Stimulated activated CD4-positive, alpha-beta T cell treated with anti-CD3 and anti-CD28 coated beads, Interleukin-2, amount 100 ng/mL, for 4 hours (primary cell): ENCODE results near the gene KCNE1.
"Not testable (repeated sequence)": the region's sequence is repeated elsewhere in the genome, so short reads cannot be mapped to it uniquely, and the experiment has no call there.

Experiments used
- DNase-seq: peaks from one replicate; pipeline ENCODE4 v3.0.0-alpha.2; 2020; ENCODE audit warnings: low read depth

KCNE1 gene

DNA sequence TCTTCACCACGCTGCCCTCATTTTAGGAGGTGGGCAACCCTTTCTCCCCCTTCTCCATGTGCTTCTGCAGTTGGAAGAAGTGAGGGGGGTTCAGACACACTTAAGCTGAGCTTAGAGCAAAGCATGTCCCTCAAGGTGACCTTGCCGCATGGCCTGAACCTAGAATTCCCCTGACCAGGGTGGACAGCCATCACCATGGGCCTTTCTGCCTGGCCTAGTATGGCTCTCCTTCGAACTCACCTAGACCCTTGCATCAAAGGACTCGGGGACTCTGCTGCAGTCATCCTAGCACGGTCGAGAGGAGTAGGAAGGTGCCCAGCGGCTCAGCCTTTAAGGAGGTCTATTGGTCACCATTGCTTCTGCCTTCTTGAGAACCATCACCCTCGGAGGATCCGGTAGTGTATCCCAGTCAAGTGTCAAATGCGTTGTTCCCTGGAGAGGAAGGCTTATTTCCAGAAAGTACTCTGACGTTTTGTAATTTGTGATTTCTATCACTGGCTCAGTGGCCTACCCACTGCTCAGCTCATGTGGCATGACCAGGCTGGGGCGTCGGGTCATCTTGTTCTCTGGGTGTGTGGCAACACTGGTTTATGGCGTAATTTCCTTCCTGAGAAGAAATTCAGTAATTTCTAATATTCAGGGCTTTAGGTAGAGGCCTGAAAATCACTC lies at the start of gene KCNE1:
Gene KCNE1 (minus strand): TSS at position 424 of the 669 bp plus-strand sequence. CDS start 62,576 bp downstream, outside the sequence.
- DNase-seq, result no peak

DNA sequence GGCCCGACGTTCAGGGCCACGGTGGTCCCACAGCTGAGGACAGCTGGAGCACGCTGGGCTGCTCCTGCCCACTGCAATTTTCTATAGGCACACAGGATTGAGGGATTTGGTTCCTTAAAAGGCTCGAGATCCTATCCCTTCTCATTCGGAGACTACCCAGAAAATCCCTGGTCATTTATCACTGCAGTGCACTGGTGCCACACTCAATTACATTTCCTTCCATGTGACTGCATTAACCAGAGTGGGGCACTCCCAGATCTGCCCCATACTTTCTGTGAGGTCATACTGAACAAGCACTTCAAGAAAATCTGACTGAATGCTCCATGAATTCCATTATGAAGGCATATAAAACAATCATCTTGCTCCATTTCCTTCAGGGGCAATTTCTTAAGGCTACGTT lies 49.8 kb upstream of the KCNE1 start:
- no peak for DNase-seq

DNA sequence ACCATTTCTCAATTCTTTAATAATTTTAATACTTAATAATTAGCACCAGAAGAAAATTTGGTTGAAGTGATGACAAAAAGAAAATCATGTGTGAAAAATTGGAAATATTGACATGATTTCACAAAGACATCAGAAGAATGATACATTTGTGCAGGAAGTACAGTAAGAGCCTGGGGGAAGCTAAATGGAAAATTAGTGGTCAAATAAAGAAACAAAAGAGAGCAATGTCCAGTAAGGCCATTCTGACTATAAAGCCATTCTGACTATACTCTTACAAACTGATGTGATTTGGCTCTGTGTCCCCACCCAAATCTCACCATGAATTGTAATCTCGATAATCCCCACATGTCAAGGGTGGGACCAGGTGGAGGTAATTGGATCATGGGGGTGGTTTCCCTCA lies 48.6 kb upstream of the KCNE1 start:
- no peak for DNase-seq

DNA sequence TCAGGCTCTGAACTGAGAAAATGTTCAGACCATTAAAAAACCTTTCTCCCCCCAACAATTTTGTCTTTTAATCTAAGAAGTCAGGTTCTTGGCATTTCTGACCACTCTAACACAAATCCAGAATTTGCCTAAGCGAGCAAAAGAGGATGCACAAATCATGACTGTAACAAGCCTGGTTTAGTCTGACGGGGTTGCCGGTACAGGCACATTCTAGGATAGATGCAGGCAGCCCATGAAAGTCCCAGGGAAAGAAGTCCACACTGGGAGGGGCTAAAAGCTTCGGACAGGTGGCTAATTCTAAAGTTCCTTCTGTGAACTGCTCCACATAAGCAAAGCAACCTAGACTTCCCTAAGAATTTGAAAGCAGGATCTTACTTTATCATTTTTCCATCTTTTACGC lies 48.0 kb upstream of the KCNE1 start:
- DNase-seq, result no peak

DNA sequence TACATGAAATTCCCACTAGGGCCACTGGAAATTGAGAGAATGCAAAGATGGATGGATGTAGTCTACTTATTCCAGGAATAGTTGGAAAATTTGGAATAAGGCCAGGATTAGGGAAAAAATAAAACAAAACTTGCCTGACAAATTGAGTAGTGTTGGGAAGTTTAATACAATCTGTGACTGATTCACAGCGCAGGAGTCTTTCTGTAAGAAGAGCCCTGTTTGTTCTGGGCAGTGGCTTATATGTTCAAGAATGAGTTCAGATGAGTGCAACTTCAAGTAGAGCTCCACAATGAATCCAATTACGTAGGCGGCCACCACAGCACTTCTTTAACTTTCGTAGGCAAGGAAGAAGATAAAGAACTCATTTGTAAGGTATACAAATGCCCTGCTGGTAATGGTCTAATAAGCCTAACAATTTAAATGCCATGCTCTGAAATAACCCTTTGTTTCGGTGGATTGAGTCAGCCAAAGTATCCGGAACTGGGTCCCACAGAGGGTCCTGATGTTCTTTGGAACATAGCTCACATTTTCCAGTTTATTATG lies 47.1 kb upstream of the KCNE1 start:
- no peak for DNase-seq

DNA sequence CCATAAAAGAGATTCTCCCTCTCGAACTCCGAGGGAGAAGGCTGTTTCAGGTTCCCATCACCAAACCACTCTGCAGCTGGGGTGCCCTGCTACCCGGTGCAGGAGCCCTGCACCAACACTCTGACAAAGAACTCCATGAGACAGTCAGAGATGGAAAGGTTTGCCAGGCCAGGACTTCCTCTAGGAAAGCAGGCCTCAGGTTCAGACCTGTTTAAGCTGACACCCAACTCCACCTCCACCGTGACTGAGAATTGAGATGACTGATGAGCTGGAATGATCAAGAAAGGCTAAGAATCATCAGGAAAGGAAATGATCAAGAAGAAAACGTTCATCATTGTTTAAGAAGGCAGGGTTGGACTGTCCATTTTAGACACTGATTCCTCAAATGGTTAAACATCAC lies 46.2 kb upstream of the KCNE1 start:
- no peak for DNase-seq

DNA sequence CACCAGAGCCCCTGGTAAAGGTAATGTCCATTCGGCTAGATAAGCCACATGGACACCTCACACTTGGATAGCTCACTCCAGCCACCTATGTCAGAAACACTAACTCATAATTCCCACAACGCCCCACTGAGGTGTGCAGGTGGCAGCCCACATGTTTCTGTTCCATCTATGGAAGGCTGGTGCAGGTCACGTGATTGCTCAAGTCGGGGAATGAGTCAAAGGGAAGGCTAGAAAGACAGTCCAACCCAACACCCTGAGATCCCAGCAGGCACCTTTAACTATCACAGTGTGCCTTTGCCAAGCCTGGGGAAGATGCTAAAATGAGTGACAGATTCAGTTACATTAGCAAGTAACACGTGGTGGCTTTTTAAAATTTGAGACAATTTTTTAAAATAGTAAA lies 45.3 kb upstream of the KCNE1 start:
- no peak for DNase-seq

DNA sequence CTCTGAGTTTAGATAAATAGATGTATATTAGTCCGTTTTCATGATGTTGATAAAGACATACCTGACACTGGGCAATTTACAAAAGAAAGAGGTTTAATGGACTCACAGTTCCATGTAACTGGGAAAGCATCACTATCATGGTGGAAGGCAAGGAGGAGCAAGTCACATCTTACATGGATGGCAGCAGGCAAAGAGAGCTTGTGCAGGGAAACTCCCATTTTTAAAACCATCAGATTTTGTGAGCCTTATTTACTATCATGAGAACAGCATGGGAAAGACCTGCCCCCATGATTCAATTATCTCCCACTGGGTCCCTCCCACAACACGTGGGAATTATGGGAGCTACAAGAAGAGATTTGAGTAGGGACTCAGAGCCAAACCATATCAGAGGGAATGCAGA lies 42.7 kb upstream of the KCNE1 start:
- not testable (repeated sequence) for DNase-seq

DNA sequence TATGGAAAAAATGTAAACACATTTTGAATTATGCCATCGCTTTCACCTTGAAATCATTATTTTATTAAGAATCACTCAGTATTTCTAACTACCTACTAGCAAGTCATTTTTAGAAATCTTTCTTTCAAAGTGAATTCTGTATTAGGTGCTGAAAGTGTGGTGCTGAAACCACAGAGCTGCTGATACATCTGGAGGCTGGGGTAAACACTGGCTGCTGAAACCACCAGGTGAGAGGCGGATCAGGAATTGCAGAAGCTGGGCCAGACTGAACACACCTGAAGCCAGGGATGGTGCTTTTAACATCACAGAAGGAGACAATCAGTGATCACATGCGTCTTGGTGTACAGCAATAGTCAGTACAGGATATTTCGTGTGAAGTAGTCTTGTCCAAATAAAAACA lies 42.2 kb upstream of the KCNE1 start:
- DNase-seq, result no peak

DNA sequence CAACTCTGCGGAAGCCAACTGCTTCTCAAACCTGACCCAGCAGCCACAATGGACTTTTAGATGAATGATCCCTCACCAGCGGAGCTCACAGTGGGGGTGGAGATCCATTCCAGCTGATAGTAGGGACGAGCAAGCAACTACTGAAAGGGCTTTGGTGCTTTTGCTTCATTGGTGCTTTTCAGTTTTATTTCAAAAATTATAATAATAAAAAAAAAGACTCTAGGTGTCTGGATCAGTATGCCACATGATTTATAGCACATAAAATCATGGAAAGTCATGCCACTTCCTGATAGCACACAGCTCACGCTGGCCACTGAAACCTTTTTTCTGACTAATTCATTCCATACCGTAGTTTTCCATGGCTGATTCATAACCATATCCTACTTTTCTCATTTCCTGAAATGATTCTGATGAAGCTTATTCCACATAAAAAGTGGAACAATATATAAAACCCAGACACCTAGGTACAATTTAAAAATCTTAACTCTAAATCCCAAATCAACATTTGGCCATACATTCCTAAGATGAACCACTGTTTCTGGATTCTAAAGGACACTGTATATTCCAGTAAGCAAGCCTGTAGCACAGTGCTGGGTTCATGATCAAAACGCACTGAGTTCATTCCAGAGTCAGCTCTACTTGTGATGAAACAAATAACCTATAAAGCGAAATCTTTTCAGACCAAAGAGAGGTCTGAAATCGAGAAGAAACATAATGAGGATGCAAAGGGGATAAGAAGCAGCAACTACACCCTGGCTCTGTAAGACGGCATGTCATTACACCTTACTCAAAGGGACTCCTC lies 41.3 kb upstream of the KCNE1 start:
- DNase-seq, result no peak

DNA sequence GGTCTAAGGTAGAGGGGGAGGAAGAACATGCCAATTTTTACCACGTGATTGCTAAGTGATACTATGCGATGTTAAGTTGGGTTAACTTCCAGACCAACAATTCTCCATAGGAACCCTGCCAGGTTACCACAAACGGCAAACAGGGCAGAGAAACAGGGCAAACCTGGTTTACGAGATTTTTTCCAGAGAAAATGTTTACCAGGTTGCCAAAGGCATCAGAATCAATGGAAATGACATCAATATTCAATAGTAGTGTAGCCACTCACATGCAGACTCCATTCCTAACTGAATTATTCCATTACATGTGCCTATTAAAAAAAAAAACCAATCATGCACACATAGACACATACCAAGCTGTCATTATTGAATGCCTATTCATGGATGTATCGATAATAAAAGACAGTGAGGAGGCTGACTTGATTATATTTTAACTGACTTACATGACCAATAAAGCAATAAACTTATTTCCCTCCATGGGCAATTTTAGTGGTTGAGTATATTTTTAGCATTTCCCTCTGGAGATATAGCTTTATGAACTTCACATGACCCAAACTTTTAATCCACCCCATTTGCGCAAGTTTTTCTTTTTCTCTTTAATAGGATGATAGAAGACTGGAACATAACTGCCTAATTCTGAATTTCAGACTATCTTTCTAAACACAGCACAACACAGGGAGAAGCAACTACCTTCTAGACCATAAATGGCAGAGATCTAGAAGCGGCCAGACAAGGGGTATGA lies 40.5 kb upstream of the KCNE1 start:
- no peak for DNase-seq

DNA sequence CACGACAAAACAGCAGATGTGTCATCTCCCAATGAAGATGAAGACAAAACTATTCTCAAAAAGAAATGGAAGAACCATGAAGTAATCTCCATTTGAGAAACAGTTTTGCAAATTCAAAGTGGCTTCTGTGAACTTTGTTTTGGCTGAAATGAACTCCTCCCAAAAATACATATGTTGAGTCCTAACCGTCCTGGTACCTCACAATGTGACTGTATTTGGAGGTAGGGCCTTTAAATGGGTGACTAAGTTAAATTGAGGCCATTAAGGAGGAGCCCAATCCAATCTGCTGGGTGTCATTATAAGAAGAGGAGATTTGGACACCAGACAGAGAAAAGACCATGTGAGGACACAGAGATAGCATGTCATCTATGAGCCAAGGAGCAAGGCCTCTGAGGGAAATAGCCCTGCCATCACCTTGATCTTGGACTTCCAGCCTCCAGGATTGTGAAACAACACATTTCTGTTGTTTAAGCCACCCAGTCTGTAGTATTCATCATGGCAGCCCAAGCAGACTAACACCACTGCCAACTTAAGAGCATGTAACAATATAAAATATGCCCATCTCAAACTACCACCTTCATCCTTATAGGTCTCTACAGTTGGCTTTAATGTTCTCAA lies 38.3 kb upstream of the KCNE1 start:
- DNase-seq, result no peak

DNA sequence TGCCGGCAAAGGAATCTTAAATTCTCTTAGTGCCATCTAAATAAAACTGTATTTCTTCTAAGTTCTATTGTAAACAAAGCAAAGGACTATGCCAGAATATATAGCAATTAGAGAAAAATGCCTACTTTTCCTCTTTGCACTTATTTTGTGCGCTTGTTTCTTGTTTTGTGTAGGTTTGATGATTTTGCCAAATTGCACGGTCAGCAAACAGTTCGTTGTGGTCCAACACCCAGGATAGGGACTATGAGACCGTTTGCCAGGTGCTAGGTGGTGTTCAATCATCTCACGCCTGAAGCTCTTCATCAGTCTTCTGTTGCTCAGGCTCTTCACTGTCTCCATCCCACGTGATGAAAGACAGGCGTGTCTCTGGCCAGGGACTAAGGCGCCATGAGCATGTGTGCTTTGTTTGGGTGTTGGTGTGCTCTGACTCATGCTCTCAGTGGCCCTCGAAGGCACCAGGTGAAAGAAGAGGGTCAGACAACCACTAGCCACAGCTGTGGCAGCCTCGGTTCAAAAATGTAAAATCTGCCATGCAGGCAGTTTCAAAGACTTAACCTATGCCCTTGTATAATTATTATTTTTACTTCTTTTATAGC lies 36.9 kb upstream of the KCNE1 start:
- DNase-seq, result no peak

DNA sequence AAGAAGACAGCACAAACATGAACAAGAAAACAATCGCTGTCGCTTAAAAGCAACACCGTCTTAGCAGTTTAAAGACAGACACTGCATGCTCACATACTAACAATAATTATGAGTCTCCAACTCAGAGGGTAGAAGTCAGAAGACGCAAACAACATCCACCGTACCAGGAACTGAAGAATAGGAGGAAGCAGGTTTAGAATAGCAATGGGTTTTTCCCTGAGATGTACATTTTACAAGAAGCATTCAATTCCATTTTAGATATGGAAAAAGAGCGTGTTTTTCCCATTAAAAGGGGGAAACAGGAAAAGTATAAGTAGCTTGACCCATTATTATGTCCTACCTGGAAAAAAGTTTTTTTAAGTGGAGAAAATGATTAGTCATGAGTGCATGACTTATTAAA lies 34.5 kb upstream of the KCNE1 start:
- no peak for DNase-seq

DNA sequence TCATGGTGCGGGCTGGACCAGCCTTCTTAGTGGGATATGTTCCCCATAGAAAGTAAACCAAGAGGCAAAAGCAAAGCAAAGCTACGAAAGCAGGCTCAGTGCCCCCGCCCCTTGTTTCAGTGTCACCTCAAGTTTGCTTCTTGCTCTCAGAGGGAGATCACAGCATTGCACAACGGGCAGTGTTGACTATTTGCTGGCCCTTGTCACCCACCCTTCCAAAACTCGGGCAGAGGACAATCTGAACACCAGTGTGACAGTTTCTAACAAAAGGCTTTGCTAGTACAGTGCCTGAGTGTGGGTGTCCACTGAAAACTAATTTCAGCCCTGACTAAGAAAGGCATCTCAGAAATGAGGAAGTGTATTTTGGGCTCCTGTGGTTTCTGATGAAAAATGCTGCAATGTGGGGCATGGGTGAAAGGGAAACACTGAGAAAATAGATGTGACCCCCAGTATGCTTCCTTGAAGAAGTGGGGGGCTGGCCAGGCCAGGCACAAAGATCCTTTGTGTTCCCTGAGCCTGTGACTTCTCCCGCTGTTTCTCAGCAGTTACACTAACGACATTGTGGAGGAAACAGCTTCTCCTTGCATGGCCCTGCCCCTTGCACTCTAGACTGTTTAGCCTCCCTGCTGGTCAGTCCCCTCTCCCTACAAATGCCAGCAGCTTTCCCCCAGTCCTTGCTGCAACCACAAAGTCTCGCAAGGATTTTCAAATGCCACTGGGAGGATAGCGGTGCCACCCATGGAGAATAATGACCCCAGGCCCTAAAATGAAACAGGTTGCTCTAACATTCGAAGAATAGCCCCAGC lies 33.3 kb upstream of the KCNE1 start:
- no peak for DNase-seq

DNA sequence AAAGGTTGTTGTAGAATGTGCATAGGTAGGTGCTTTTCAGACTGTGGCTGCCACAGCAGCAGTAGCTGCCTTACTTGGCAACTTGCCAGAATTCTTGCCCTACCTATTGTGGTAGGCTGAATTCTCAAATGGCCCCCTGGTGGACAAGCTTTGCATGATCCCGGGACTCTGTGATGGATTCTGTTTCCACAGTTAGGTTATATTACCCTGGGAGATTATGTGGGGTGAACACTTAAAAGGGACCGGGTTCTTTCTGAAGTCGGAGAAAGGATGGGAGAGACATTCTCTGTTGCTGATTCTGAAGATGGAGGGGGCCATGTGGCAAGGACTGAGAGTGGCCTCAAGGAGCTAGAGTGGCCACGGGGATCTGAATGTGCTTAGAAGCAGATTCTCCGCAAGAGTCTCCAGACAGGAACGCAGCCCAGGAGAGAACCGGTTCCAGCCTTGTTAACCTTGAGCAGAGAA lies 32.1 kb upstream of the KCNE1 start:
- DNase-seq, result peak; percentile 39

DNA sequence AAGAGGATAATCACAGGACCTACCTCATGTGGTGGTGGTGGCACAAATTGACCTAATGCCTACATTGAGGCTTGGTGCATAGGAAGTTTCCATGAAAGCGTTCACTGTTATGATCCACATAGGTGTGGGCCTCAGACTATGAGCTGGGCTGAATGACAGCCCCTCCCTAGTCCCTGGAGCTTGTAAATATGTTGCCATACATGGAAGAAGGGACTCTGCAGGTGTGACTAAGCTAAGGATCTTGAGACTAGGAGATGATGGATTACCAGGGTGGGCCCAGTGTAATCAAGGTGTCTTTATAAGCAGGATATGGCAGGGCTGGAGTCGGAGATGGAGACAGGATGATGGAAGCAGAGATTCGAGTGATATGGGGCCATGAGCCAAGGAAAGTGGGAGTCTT lies 31.0 kb upstream of the KCNE1 start:
- no peak for DNase-seq

DNA sequence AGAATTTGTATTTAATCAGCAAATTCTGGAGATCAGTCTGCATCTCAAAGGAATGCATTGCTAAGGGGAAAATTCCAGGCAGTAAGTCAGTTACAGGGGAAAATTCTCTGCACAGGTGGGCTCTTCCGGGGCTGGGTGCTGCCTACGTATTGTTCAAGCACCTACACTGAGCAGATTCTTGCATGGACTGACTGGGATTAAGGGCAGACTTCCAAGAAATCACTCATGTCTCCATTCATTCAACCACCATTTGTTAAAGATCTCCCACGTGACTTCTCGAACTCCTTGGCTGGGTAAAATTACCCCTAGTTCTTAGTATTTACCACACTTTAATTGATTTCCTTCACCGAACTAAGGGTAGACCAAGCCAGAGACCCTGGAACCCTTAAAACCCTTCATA lies 28.2 kb upstream of the KCNE1 start:
- DNase-seq, result no peak

DNA sequence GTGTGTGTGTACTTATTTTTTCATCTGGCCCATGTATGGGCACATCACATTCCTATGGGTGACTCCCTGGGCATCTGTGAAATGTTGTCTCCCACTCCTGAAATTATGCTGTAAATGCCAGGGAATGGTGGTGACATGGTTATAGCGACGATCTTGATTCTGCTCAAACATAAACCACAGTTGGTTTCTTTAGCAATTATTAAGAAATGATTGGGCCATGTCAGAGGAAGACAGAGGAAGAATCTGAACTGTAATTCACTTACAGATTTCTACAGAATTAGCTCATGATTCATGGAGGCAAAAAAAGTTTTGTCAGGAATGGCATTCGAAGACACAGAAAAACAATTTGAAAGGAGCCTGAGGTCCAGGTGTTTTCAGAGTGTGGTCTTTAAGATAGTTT lies 25.8 kb upstream of the KCNE1 start:
- no peak for DNase-seq

DNA sequence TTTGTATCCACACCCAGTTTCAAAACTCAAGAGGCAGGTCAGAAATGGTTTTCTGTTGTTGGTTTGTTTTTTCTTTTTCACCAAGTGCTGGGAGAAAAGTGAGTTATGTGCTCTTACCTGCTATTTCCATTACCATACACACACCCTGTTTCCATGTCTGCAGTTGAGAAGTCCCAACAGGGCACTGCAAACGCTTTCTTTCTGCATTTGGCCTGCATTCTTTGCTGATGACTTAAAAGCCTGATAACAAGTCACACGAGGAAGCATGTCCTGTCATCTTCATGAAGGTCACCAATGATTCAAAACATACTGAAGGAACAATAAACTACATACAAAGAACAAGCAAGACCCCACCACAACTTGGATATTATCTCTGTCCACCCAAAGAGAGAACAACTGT lies 24.8 kb upstream of the KCNE1 start:
- DNase-seq, result no peak

DNA sequence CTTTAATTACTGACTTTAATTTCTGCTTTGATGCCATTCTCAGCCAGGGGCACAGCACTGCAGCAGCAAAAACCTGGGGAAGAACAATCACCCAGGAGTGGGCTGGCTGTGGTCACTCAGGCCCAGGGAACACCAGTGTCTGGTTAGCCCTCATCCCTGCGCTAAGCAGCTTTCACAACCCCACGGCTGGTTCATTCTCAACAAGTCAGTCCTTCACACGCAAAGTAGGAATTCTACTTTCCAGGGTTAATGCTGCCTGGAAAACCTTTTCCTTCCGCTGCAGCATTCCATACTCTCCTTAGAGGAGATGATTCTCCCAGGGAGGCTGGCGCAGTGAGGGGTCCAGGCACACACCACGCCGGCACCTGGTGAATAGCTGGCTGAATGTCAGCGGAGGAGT lies 24.3 kb upstream of the KCNE1 start:
- DNase-seq, result no peak
